ENCODE results near the gene ABCA6.

DNA sequence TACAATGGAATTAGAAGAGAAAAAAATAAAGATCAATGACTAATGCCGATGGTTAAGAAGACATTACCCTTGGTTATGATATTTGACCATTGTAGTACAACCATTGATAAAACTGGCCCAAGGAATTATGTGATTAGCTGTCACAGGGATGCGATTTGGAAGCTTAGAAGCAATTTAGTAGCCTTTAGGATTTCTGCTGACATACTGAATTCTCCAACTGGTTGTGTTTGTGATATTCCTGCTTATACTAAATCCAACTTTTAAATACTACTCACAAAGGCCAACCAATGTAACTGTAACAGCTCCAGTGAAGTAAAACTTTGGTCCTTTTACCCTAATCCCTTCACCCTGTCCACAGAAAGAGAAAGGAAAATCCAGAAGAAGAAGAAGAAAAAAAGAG lies 31.4 kb upstream of the ABCA6 start:
- no peak for TF ChIP-seq POLR2A (IDR thresholded peaks at IDR 0.05)
- TF ChIP-seq, protein P1, sequence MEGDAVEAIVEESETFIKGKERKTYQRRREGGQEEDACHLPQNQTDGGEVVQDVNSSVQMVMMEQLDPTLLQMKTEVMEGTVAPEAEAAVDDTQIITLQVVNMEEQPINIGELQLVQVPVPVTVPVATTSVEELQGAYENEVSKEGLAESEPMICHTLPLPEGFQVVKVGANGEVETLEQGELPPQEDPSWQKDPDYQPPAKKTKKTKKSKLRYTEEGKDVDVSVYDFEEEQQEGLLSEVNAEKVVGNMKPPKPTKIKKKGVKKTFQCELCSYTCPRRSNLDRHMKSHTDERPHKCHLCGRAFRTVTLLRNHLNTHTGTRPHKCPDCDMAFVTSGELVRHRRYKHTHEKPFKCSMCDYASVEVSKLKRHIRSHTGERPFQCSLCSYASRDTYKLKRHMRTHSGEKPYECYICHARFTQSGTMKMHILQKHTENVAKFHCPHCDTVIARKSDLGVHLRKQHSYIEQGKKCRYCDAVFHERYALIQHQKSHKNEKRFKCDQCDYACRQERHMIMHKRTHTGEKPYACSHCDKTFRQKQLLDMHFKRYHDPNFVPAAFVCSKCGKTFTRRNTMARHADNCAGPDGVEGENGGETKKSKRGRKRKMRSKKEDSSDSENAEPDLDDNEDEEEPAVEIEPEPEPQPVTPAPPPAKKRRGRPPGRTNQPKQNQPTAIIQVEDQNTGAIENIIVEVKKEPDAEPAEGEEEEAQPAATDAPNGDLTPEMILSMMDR (IDR thresholded peaks at IDR 0.05): no peak
